ENCODE measurements around the gene CNNM1. TPM values are rescaled to one million over a fixed set of nuclear protein-coding genes. Genes with fewer than 3 reads are reported as not detected.

Gene CNNM1
- total RNA-seq, 1 donor: 0.09 TPM

DNA sequence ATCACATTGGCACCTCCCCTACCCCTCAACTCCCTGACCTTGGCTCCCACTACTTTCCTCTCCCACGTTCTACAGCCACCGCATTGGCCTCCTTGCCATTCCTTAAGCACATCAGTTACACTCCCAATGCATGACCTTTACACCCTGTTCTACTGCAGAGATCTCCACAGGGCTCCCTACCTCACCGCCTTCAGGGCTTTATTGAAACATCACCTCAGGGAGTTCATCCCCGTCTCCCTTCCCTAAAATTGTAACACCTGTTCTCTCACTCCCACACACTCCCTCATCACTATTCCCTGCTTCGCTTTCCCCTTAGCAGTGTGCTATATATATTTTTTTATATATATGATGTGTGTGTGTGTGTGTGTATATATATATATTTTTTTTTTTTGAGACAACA, 18.5 kb downstream of the CNNM1 start:
- TF ChIP-seq CTCF (IDR thresholded peaks at IDR 0.05; ENCODE audit: insufficient read depth, low read length): no peak
- DNase-seq (ENCODE audit: low read depth): no peak
- no peak overlapping the region for H3K4me3 ChIP-seq (ENCODE audit: low read depth, low read length)

DNA sequence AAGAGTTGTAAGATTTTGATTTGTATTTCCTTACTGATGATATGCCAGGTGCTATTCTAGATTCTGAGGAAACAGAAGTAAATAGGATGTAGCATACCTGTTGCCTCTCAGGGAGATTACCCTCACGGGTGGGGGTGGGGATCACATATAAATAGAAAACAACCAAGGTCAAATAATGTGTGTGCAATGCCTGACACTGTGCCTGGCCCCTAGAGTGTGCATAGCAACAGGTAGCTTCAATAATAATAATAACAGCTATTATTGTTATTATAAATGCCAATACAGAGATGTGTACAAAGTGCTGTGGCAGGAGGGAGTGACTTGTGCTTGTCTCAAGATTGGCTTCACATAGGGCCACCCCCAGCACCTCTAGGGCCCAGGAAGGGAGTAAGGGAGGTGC, 24.0 kb downstream of the CNNM1 start:
- DNase-seq (ENCODE audit: low read depth): no peak
- TF ChIP-seq CTCF (IDR thresholded peaks at IDR 0.05; ENCODE audit: insufficient read depth, low read length): no peak
- no peak overlapping the region for H3K4me3 ChIP-seq (ENCODE audit: low read depth, low read length)

- no peak overlapping the region for H3K4me3 ChIP-seq (ENCODE audit: low read depth, low read length)
- TF ChIP-seq CTCF (IDR thresholded peaks at IDR 0.05; ENCODE audit: insufficient read depth, low read length): no peak
- no peak for DNase-seq (ENCODE audit: low read depth)
Observed at GRCh38 chr10:99357691-99358090, 28.5 kb downstream of the CNNM1 start.

DNA sequence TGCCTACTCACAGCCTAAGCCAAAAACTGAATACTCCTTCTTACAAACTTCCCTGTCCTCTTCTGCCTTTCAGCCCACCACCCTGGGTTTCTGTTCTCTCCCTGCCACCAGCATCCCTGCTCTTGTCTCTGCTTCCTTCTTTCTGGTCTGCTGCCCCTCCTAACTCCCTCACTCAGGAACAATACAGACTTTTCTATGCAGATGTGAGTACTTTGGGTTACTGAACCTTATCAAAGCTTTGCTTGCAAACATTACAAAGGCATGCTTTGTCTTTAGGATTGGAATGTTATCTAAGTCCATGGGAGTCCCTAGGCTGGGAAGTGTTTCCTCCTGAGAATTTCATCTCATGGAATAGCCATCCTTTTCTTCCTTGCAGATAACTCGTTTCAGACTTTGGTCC, 28.9 kb downstream of the CNNM1 start:
- DNase-seq (ENCODE audit: low read depth): no peak
- no peak for TF ChIP-seq CTCF (IDR thresholded peaks at IDR 0.05; ENCODE audit: insufficient read depth, low read length)
- H3K4me3 ChIP-seq (ENCODE audit: low read depth, low read length): no peak overlapping the region

DNA sequence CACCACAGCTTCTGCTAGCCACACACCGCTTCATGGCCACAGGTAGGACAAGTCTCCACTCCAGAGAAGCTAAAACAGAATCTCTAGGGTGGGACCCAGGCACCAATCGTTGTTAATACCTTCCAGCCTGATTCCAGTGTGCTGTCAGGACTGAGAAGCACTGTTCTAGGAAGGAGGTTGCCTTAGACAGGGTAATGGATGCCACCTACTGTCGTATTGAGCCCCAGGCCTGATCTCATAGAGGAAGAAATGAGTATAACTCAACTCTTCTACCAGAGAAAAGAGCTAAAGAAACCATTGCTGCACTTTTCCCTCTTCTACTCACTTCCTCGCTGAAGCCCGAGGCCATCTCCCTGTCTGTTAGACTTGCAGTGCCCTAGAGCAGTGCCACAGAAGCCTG, 31.8 kb downstream of the CNNM1 start:
- DNase-seq (ENCODE audit: low read depth): no peak
- H3K4me3 ChIP-seq (ENCODE audit: low read depth, low read length): no peak overlapping the region
- TF ChIP-seq CTCF (IDR thresholded peaks at IDR 0.05; ENCODE audit: insufficient read depth, low read length): no peak

DNA sequence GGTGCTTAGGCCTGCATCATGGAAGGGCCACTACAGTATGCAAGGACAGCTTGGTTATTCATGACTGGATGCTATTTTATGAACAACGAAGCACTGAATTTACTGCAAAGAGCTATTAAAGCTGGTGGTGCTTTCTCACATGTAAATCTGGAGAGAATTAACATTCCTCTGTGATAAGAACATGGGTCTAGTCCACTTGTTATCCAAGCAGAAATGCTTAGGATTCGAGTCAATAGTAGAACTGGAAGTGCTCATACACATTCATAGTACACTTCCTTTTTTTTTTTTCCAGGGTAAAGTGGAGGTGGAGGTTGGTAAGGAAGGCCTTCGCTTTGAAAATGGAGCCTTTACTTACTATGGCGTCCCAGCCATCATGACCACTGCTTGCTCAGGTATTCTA, 35.0 kb downstream of the CNNM1 start:
- peak; percentile 53 for DNase-seq (ENCODE audit: low read depth)
- no peak overlapping the region for H3K4me3 ChIP-seq (ENCODE audit: low read depth, low read length)
- no peak for TF ChIP-seq CTCF (IDR thresholded peaks at IDR 0.05; ENCODE audit: insufficient read depth, low read length)

GRCh38 chr10:99365311-99365710, 36.2 kb downstream of the CNNM1 start:
- no peak for TF ChIP-seq CTCF (IDR thresholded peaks at IDR 0.05; ENCODE audit: insufficient read depth, low read length)
- no peak overlapping the region for H3K4me3 ChIP-seq (ENCODE audit: low read depth, low read length)
- no peak for DNase-seq (ENCODE audit: low read depth)

Data from fibroblast of the aortic adventitia (primary cell).